DOHH2 (cell line): ENCODE data around the gene CDC42SE2.

Experiments used
- H3F3A ChIP-seq: fragments of 200-600 bp; sonication (generic), shearing (Covaris generic); 2 replicates; pipeline ENCODE4 v1.6.0; 2016; ENCODE audit warnings: antibody characterized with exemption, mild to moderate bottlenecking; ENCODE audit not compliant: control insufficient read depth, insufficient read depth
- H3K27ac ChIP-seq: fragments of 200-600 bp; sonication (generic); 2 replicates; pipeline ENCODE4 v1.5.1; 2014; ENCODE audit warnings: low read depth, mild to moderate bottlenecking, low read length, moderate library complexity
- H3K27me3 ChIP-seq: fragments of 200-600 bp; sonication (generic); 2 replicates; pipeline ENCODE4 v1.6.1; 2014; ENCODE audit warnings: mild to moderate bottlenecking, low read length, mixed read lengths; ENCODE audit not compliant: control insufficient read depth
- H3K36me3 ChIP-seq: fragments of 200-600 bp; sonication (generic); 2 replicates; pipeline ENCODE4 v1.6.1; 2014; ENCODE audit warnings: mild to moderate bottlenecking, low read length, moderate library complexity, mixed read lengths; ENCODE audit not compliant: control insufficient read depth
- H3K4me1 ChIP-seq: fragments of 200-600 bp; sonication (generic); 2 replicates; pipeline ENCODE4 v1.6.1; 2014; ENCODE audit warnings: mild to moderate bottlenecking, low read length, mixed read lengths; ENCODE audit not compliant: control insufficient read depth
- H3K4me2 ChIP-seq: fragments of 200-600 bp; sonication (generic); 2 replicates; pipeline ENCODE4 v1.6.0; 2014; ENCODE audit warnings: mild to moderate bottlenecking, low read length, moderate library complexity
- H3K4me3 ChIP-seq: fragments of 200-600 bp; sonication (generic); 2 replicates; pipeline ENCODE4 v1.5.1; 2014; ENCODE audit warnings: mild to moderate bottlenecking, low read length, mixed read lengths
- H3K79me2 ChIP-seq: fragments of 200-600 bp; sonication (generic); 2 replicates; pipeline ENCODE4 v1.6.1; 2014; ENCODE audit warnings: mild to moderate bottlenecking, low read length, mixed read lengths; ENCODE audit not compliant: control insufficient read depth
- H3K9me2 ChIP-seq: fragments of 200-600 bp; sonication (generic); replicated peaks from 2 replicates; pipeline ENCODE4 v1.6.1; 2014; ENCODE audit warnings: mild to moderate bottlenecking, low read length, mixed read lengths; ENCODE audit not compliant: control insufficient read depth
- H3K9me3 ChIP-seq: fragments of 200-600 bp; sonication (generic); 2 replicates; pipeline ENCODE4 v1.6.1; 2014; ENCODE audit warnings: antibody characterized with exemption, low read length, mixed read lengths; ENCODE audit not compliant: control insufficient read depth, insufficient read depth
- H4K20me1 ChIP-seq: fragments of 200-600 bp; sonication (generic); 2 replicates; pipeline ENCODE4 v1.6.0; 2014; ENCODE audit warnings: low read depth, mild to moderate bottlenecking, antibody characterized with exemption, low read length, moderate library complexity; ENCODE audit not compliant: control insufficient read depth, insufficient read depth
- CTCF ChIP-seq: fragments of 200-600 bp; sonication (generic); IDR thresholded peaks from one replicate; pipeline ENCODE4 v1.5.1; 2014; ENCODE audit warnings: antibody characterized with exemption, mild to moderate bottlenecking, low read depth, low read length; ENCODE audit not compliant: poor library complexity, severe bottlenecking
- EZH2phosphoT487 ChIP-seq: fragments of 200-600 bp; sonication (generic); IDR thresholded peaks from 2 replicates; pipeline ENCODE4 v1.6.1; 2017; ENCODE audit warnings: borderline replicate concordance, mild to moderate bottlenecking, antibody characterized with exemption, low read length, moderate library complexity, mixed read lengths

The CDC42SE2 gene

GRCh38 chr5:131224387-131225201 lies 39.3 kb upstream of the CDC42SE2 start:
- Histone ChIP-seq H3K27ac (no peak overlapping the region), H3K4me3 (no peak overlapping the region), H3K4me1 (peaks cover 15% of the 10 kb centered on the region), H4K20me1 (no peaks in the 10 kb centered on the region), H3K79me2 (no peaks in the 10 kb centered on the region), H3K9me2 (no peaks in the 10 kb centered on the region), H3K27me3 (no peaks in the 10 kb centered on the region), H3K9me3 (no peaks in the 10 kb centered on the region), H3K36me3 (peaks cover 24% of the 10 kb centered on the region), H3K4me2 (no peak overlapping the region), H3F3A (no peaks in the 10 kb centered on the region)
- no peak for TF ChIP-seq CTCF
- TF ChIP-seq EZH2phosphoT487: no peak

GRCh38 chr5:131225282-131225974 lies 38.4 kb upstream of the CDC42SE2 start:
- Histone ChIP-seq H3K9me3 (no peaks in the 10 kb centered on the region), H3K4me1 (peaks cover 24% of the 10 kb centered on the region), H3K4me2 (no peak overlapping the region), H3K36me3 (peaks cover 24% of the 10 kb centered on the region), H3K4me3 (no peak overlapping the region), H3K79me2 (no peaks in the 10 kb centered on the region), H3F3A (no peaks in the 10 kb centered on the region), H3K27ac (no peak overlapping the region), H4K20me1 (no peaks in the 10 kb centered on the region), H3K27me3 (no peaks in the 10 kb centered on the region), H3K9me2 (no peaks in the 10 kb centered on the region)
- TF ChIP-seq EZH2phosphoT487 (no peak), CTCF (no peak)

- no peak overlapping the region for H3K27ac ChIP-seq
- H3F3A ChIP-seq: no peaks in the 10 kb centered on the region
- H3K4me3 ChIP-seq: no peak overlapping the region
- H3K9me2 ChIP-seq: no peaks in the 10 kb centered on the region
- H3K4me1 ChIP-seq: peaks cover 26% of the 10 kb centered on the region
- no peaks in the 10 kb centered on the region for H3K27me3 ChIP-seq
- H3K36me3 ChIP-seq: peaks cover 24% of the 10 kb centered on the region
- H4K20me1 ChIP-seq: no peaks in the 10 kb centered on the region
- no peaks in the 10 kb centered on the region for H3K9me3 ChIP-seq
- H3K79me2 ChIP-seq: no peaks in the 10 kb centered on the region
- TF ChIP-seq CTCF (no peak), EZH2phosphoT487 (no peak)
- no peak overlapping the region for H3K4me2 ChIP-seq
These were observed 37.0 kb upstream of the CDC42SE2 start for GRCh38 chr5:131226899-131227298.
